ENCODE results near the gene LDB2. TPM values are rescaled to one million over a fixed set of nuclear protein-coding genes. Genes with fewer than 3 reads are reported as not detected.

Gene LDB2
- total and polyA plus RNA-seq, 2 donors (not counting 3 experiments of a cell fraction or from before 2014, with no cell fraction given): 127 to 223 TPM

GRCh38 chr4:16844816-16845586 lies 53.4 kb downstream of the LDB2 start:
- Histone ChIP-seq H3K79me2 (ENCODE audit: control insufficient read depth, insufficient read depth, low read length) (no peaks in the 10 kb centered on the region), H3K9me1 (replicated peaks; ENCODE audit: control insufficient read depth, extremely low read depth, insufficient read depth, low read length) (no peaks in the 10 kb centered on the region), H3K27me3 (ENCODE audit: control insufficient read depth in 2 of 2, insufficient read depth in 2 of 2, low read length in 2 of 2) (no peaks in the 10 kb centered on the region), H3K4me3 (replicated peaks in 1 of 3; ENCODE audit: insufficient read depth in 1 of 3, low read depth in 1 of 3, low read length in 3 of 3) (no peak overlapping the region), H4K20me1 (replicated peaks; ENCODE audit: control insufficient read depth, extremely low read depth, insufficient read depth, low read length) (no peaks in the 10 kb centered on the region), H3K27ac (ENCODE audit: insufficient read depth, low read depth, low read length) (no peak overlapping the region), H3K36me3 (ENCODE audit: control insufficient read depth in 2 of 2, extremely low read depth in 1 of 2, insufficient read depth in 2 of 2, low read length in 2 of 2) (peaks cover 0 to 8% of the 10 kb centered on the region in 2 experiments), H3K4me2 (ENCODE audit: insufficient read depth, low read length) (no peak overlapping the region), H3K9ac (replicated peaks; ENCODE audit: extremely low read depth, insufficient read depth, low read length) (no peak overlapping the region), H3K4me1 (ENCODE audit: control insufficient read depth, extremely low read depth, insufficient read depth, low read length) (peaks cover 6% of the 10 kb centered on the region), H2AFZ (ENCODE audit: low read depth, low read length) (no peak overlapping the region), H3K9me3 (replicated peaks; ENCODE audit: control insufficient read depth, insufficient read depth, low read length) (no peaks in the 10 kb centered on the region)
- FAIRE-seq (no peak), DNase-seq (ENCODE audit: low read depth, low spot score) (no peak)
- TF ChIP-seq POLR2AphosphoS5 (IDR thresholded peaks at IDR 0.05; ENCODE audit: insufficient read depth, low read depth, low read length) (no peak), POLR2A (IDR thresholded peaks at IDR 0.05; ENCODE audit: low read depth, low read length) (no peak), JUN (IDR thresholded peaks at IDR 0.05; ENCODE audit: borderline replicate concordance, insufficient read depth, insufficient read length, low read depth) (no peak), CTCF (IDR thresholded peaks at IDR 0.05; ENCODE audit: extremely low read depth in 1 of 2, insufficient read depth in 1 of 2, low read depth in 1 of 2, low read length in 2 of 2) (no peak), EZH2 (IDR thresholded peaks at IDR 0.05; ENCODE audit: borderline replicate concordance, low read depth, low read length, severe bottlenecking) (no peak), FOS (IDR thresholded peaks at IDR 0.05; ENCODE audit: borderline replicate concordance, insufficient read depth, low read length) (no peak), MYC (IDR thresholded peaks at IDR 0.05; ENCODE audit: low read depth, low read length) (no peak), GATA2 (IDR thresholded peaks at IDR 0.05; ENCODE audit: insufficient read depth, insufficient read length, low read depth, low read length) (no peak), MAX (IDR thresholded peaks at IDR 0.05; ENCODE audit: insufficient read depth, insufficient read length) (no peak)
- BruUV-seq (replicated peaks): no TSS peak
- POLR2A ChIA-PET: interaction anchor here (0.6 to 0.7 kb wide), 3 partner anchors 54 to 323 kb away, joined by 3 to 4 read pairs (median 3); partner anchors contain the start of gene LDB2
- CTCF ChIA-PET: interaction anchor here (1.1 kb wide), 1 partner anchor 81 kb away, joined by 3 read pairs; no protein-coding TSS in a partner anchor
- intact Hi-C loops (cut with micrococcal nuclease) (no loop called here), dilution Hi-C loops (cut with MboI; ENCODE audit: extremely low pct_ligation_motif_present, low sequenced_read_pairs) (no loop called here)
